H1 (cell line): ENCODE measurements around the gene MUC5AC. TPM values are rescaled to one million over a fixed set of nuclear protein-coding genes. Genes with fewer than 3 reads are reported as not detected.

Experiments used
- CTCF ChIA-PET: fragments of 300-600 bp; sonication (Branson Sonifier 250); formaldehyde crosslinking; loops from one replicate; lab custom pipeline; 2021; ENCODE audit not compliant: partially characterized antibody; lab: Charles Lee
- POLR2A ChIA-PET: fragments of 300-600 bp; sonication (Branson Sonifier 250); formaldehyde crosslinking; loops from one replicate; lab custom pipeline; 2021; ENCODE audit warnings: inconsistent platforms; ENCODE audit not compliant: partially characterized antibody; lab: Charles Lee
- DNase-seq, 2 experiments: peaks; one replicate each; pipeline versions ENCODE4 v3.0.0 to v3.0.0-alpha.2; 2010 to 2022; ENCODE audit warnings: low spot score in 2 of 2, low read depth in 1 of 2, mixed read lengths in 1 of 2
- FAIRE-seq: peaks from 2 replicates; lab custom pipeline; 2011; peaks lifted over from hg19 to GRCh38; lab: Jason Lieb, UNC
- H2AFZ ChIP-seq: 2 replicates; pipeline ENCODE4 v1.8.1; 2012; ENCODE audit warnings: low read length, inconsistent platforms
- H2AK5ac ChIP-seq: 2 replicates; pipeline ENCODE4 v1.6.1; 2013; ENCODE audit warnings: low read depth, low read length
- H2BK120ac ChIP-seq: replicated peaks from 2 replicates; pipeline ENCODE3; 2013; ENCODE audit warnings: low read depth, low read length, inconsistent platforms
- H2BK12ac ChIP-seq: 2 replicates; pipeline ENCODE4 v1.6.1; 2013; ENCODE audit warnings: low read depth, low read length
- H2BK15ac ChIP-seq: 2 replicates; pipeline ENCODE4 v1.6.1; 2013; ENCODE audit warnings: low read length
- H2BK20ac ChIP-seq: 2 replicates; pipeline ENCODE4 v1.6.1; 2013; ENCODE audit warnings: low read length
- H2BK5ac ChIP-seq: 2 replicates; pipeline ENCODE4 v1.6.1; 2013; ENCODE audit warnings: low read depth, low read length
- H3K14ac ChIP-seq: 2 replicates; pipeline ENCODE4 v1.6.1; 2013; ENCODE audit warnings: inconsistent platforms; ENCODE audit not compliant: insufficient read length
- H3K18ac ChIP-seq: 2 replicates; pipeline ENCODE4 v1.6.1; 2013; ENCODE audit warnings: low read length; ENCODE audit errors: extremely low read depth
- H3K23ac ChIP-seq: 2 replicates; pipeline ENCODE4 v1.6.1; 2013; ENCODE audit warnings: inconsistent platforms; ENCODE audit not compliant: insufficient read length
- H3K23me2 ChIP-seq: 2 replicates; pipeline ENCODE4 v1.6.1; 2013; ENCODE audit warnings: low read depth, low read length
- H3K27ac ChIP-seq: 2 replicates; pipeline ENCODE4 v1.6.1; 2011; ENCODE audit warnings: low read depth, low read length, inconsistent platforms
- H3K27me3 ChIP-seq, 4 experiments: replicated peaks in 1 of 4; 1 replicate in 1 of 4; 2 replicates in 3 of 4; pipeline versions ENCODE4 v1.6.1 to v1.8.1; 2011 to 2013; ENCODE audit warnings: low read length in 3 of 4, mild to moderate bottlenecking in 3 of 4, inconsistent platforms in 2 of 4, mixed read lengths in 2 of 4, moderate library complexity in 1 of 4; ENCODE audit not compliant: control insufficient read depth in 3 of 4, insufficient read depth in 3 of 4; ENCODE audit errors: extremely low read depth in 1 of 4
- H3K36me3 ChIP-seq, 4 experiments: 2 replicates each; pipeline versions ENCODE4 v1.6.1 to v1.8.1; 2011 to 2013; ENCODE audit warnings: mild to moderate bottlenecking in 4 of 4, low read length in 3 of 4, moderate library complexity in 2 of 4, control low read depth in 1 of 4, inconsistent platforms in 1 of 4; ENCODE audit not compliant: insufficient read depth in 4 of 4, control insufficient read depth in 2 of 4
- H3K4ac ChIP-seq: replicated peaks from 2 replicates; pipeline ENCODE3; 2013; ENCODE audit warnings: low read length, low read depth, mixed read lengths, inconsistent platforms; ENCODE audit not compliant: insufficient read length
- H3K4me1 ChIP-seq, 4 experiments: replicated peaks in 1 of 4; 1 replicate in 1 of 4; 2 replicates in 3 of 4; pipeline versions ENCODE4 v1.6.1 to v1.8.1; 2011 to 2013; ENCODE audit warnings: low read length in 3 of 4, inconsistent platforms in 2 of 4, mixed read lengths in 1 of 4; ENCODE audit not compliant: insufficient read depth in 4 of 4, control insufficient read depth in 3 of 4
- H3K4me2 ChIP-seq, 2 experiments: 2 replicates each; pipeline versions ENCODE4 v1.6.1 to v1.8.1; 2011 to 2013; ENCODE audit warnings: low read depth in 2 of 2, low read length in 2 of 2, control low read depth in 1 of 2, inconsistent platforms in 1 of 2, mild to moderate bottlenecking in 1 of 2; ENCODE audit not compliant: insufficient read depth in 1 of 2
- H3K4me3 ChIP-seq, 4 experiments: fragments of 200-600, 300-600 bp in 1 of 4; sonication (generic), shearing (Covaris generic), sonication (Bioruptor Twin) in 1 of 4; 2 replicates each; pipeline versions ENCODE4 v1.5.1 to v1.8.1; 2011 to 2016; ENCODE audit warnings: low read length in 4 of 4, low read depth in 3 of 4, control low read depth in 2 of 4, inconsistent platforms in 2 of 4, mild to moderate bottlenecking in 2 of 4, mixed read lengths in 1 of 4, moderate library complexity in 1 of 4; ENCODE audit not compliant: insufficient read depth in 2 of 4; ENCODE audit errors: extremely low read depth in 1 of 4
- H3K56ac ChIP-seq: replicated peaks from 2 replicates; pipeline ENCODE3; 2013; ENCODE audit warnings: low read depth, mild to moderate bottlenecking, mixed read lengths, low read length, inconsistent platforms; ENCODE audit not compliant: insufficient read length
- H3K79me1 ChIP-seq: 2 replicates; pipeline ENCODE4 v1.6.1; 2013; ENCODE audit warnings: low read depth, low read length, control low read depth
- H3K79me2 ChIP-seq, 2 experiments: 2 replicates each; pipeline versions ENCODE4 v1.6.1 to v1.8.1; 2012 to 2013; ENCODE audit warnings: low read length in 2 of 2, mild to moderate bottlenecking in 2 of 2, inconsistent platforms in 1 of 2; ENCODE audit not compliant: insufficient read depth in 2 of 2, control insufficient read depth in 1 of 2
- H3K9ac ChIP-seq, 4 experiments: replicated peaks in 1 of 4; 1 replicate in 1 of 4; 2 replicates in 3 of 4; pipeline versions ENCODE4 v1.6.1 to v1.8.1; 2011 to 2013; ENCODE audit warnings: low read depth in 3 of 4, low read length in 3 of 4, control low read depth in 2 of 4, mild to moderate bottlenecking in 2 of 4, moderate library complexity in 2 of 4, inconsistent platforms in 1 of 4; ENCODE audit errors: extremely low read depth in 1 of 4
- H3K9me3 ChIP-seq, 2 experiments: 2 replicates each; pipeline versions ENCODE4 v1.6.1 to v1.8.1; 2012 to 2013; ENCODE audit warnings: mild to moderate bottlenecking in 2 of 2, moderate library complexity in 2 of 2, control low read depth in 1 of 2, inconsistent platforms in 1 of 2, low read depth in 1 of 2, low read length in 1 of 2, mixed read lengths in 1 of 2; ENCODE audit not compliant: insufficient read depth in 2 of 2
- H4K20me1 ChIP-seq, 2 experiments: replicated peaks in 1 of 2; 2 replicates each; pipeline versions ENCODE3 to v1.8.1; 2011 to 2013; ENCODE audit warnings: inconsistent platforms in 2 of 2, low read length in 2 of 2, mild to moderate bottlenecking in 1 of 2; ENCODE audit not compliant: insufficient read depth in 2 of 2, control insufficient read depth in 1 of 2
- H4K5ac ChIP-seq: 2 replicates; pipeline ENCODE4 v1.6.1; 2013; ENCODE audit warnings: low read length, low read depth, mixed read lengths, inconsistent platforms; ENCODE audit not compliant: insufficient read length
- H4K8ac ChIP-seq: 2 replicates; pipeline ENCODE4 v1.8.0; 2013; ENCODE audit warnings: mild to moderate bottlenecking, moderate library complexity, low read length, inconsistent platforms; ENCODE audit not compliant: insufficient read depth; ENCODE audit errors: extremely low read depth
- H4K91ac ChIP-seq: replicated peaks from 2 replicates; pipeline ENCODE3; 2013; ENCODE audit warnings: low read length, mixed read lengths, inconsistent platforms; ENCODE audit not compliant: insufficient read length
- ASH2L ChIP-seq: fragments of 200-600, 300-600 bp; sonication (generic); IDR thresholded peaks from one replicate; pipeline ENCODE4 v1.7.1; 2017; ENCODE audit warnings: low read length
- CEBPB ChIP-seq: IDR thresholded peaks from 2 replicates; pipeline ENCODE4 v1.6.1; 2012; ENCODE audit warnings: low read depth, low read length
- CTBP2 ChIP-seq: IDR thresholded peaks from 2 replicates; pipeline ENCODE4 v1.7.0; 2011; ENCODE audit warnings: borderline replicate concordance, mild to moderate bottlenecking, moderate library complexity, mixed read lengths, low read length; ENCODE audit not compliant: insufficient read depth, insufficient read length
- E2F6 ChIP-seq: IDR thresholded peaks from 2 replicates; pipeline ENCODE4 v1.6.1; 2012; ENCODE audit warnings: inconsistent platforms
- GABPA ChIP-seq: IDR thresholded peaks from 2 replicates; pipeline ENCODE4 v1.6.1; 2011; ENCODE audit warnings: mild to moderate bottlenecking, low read length, moderate library complexity, borderline replicate concordance; ENCODE audit not compliant: insufficient read depth
- KDM5A ChIP-seq: fragments of 200-600 bp; IDR thresholded peaks from 2 replicates; pipeline ENCODE4 v1.7.1; 2012; ENCODE audit warnings: mild to moderate bottlenecking, low read length, inconsistent platforms, mixed read lengths
- RAD21 ChIP-seq, 2 experiments: IDR thresholded peaks in 1 of 2; conservative IDR thresholded peaks in 1 of 2; 2 replicates each; pipeline ENCODE4 v1.6.1; 2011; ENCODE audit warnings: low read depth in 2 of 2, low read length in 2 of 2, improper control_type of control experiment in 1 of 2, inconsistent platforms in 1 of 2, mild to moderate bottlenecking in 1 of 2, moderate library complexity in 1 of 2
- RXRA ChIP-seq: IDR thresholded peaks from 2 replicates; pipeline ENCODE4 v1.6.1; 2011; ENCODE audit warnings: low read depth, mild to moderate bottlenecking, low read length, moderate library complexity; ENCODE audit not compliant: insufficient read depth
- SIRT6 ChIP-seq: IDR thresholded peaks from one replicate; pipeline ENCODE4 v1.7.1; 2012; ENCODE audit warnings: low read length, inconsistent platforms
- SIX5 ChIP-seq: IDR thresholded peaks from 2 replicates; pipeline ENCODE4 v1.6.1; 2011; ENCODE audit warnings: mild to moderate bottlenecking, low read depth, low read length
- SP4 ChIP-seq: IDR thresholded peaks from 2 replicates; pipeline ENCODE4 v1.6.1; 2012; ENCODE audit warnings: low read length, inconsistent platforms
- TAF7 ChIP-seq: optimal IDR thresholded peaks from 2 replicates; pipeline ENCODE3; 2011; ENCODE audit warnings: low read depth, mild to moderate bottlenecking, inconsistent platforms, low read length, moderate library complexity, borderline replicate concordance
- TEAD4 ChIP-seq: IDR thresholded peaks from 2 replicates; pipeline ENCODE4 v1.6.1; 2012; ENCODE audit warnings: low read depth, low read length, inconsistent platforms, mixed read lengths
- ZNF274 ChIP-seq: IDR thresholded peaks from 2 replicates; pipeline ENCODE4 v1.7.0; 2012; ENCODE audit warnings: low read length, borderline replicate concordance; ENCODE audit errors: extremely low read depth
- WGBS, 2 experiments: shearing (Covaris generic) in 1 of 2; methylation state at CpG; one replicate each; pipeline versions ENCODE4 v1.1.6 to v1.1.7; 2013 to 2015; ENCODE audit warnings: low lambda C conversion rate in 2 of 2, mixed read lengths in 2 of 2, inconsistent platforms in 1 of 2, low coverage in 1 of 2, missing lambda C conversion rate in 1 of 2; ENCODE audit not compliant: insufficient replicate concordance in 2 of 2, insufficient coverage in 1 of 2, insufficient read length in 1 of 2; ENCODE audit errors: extremely low coverage in 1 of 2, missing lambda C conversion rate in 1 of 2; 5-methylcytosine and 5-hydroxymethylcytosine counted together
- polyA plus RNA-seq, 7 experiments: library from polyadenylated mRNA; depleted of rRNA in 3 of 7; stranded (reverse) in 5 of 7; unstranded in 2 of 7; fragments of >200 nt in 5 of 7; fragments of 200-250 nt in 2 of 7; gene quantifications; 1 replicate in 5 of 7; 2 replicates in 1 of 7; 4 replicates in 1 of 7; pipeline versions ENCODE4 v1.2.1 to v1.2.3, GENCODE V29; 2011 to 2013; ENCODE audit warnings: missing spikeins in 2 of 7, mixed read lengths in 2 of 7
- total RNA-seq: library from RNA; stranded (reverse); fragmentation: NEBNext Ultra II Directional; extraction: Animal tissue kit (Norgen Biotek cat#: 25700); gene quantifications from 2 replicates; pipeline ENCODE4 v1.2.1, GENCODE V29; 2021

MUC5AC gene
- total and polyA plus RNA-seq, 2 of the 8 experiments (the other 6 are each of a cell fraction or from before 2014, with no cell fraction given), result not detected

DNA sequence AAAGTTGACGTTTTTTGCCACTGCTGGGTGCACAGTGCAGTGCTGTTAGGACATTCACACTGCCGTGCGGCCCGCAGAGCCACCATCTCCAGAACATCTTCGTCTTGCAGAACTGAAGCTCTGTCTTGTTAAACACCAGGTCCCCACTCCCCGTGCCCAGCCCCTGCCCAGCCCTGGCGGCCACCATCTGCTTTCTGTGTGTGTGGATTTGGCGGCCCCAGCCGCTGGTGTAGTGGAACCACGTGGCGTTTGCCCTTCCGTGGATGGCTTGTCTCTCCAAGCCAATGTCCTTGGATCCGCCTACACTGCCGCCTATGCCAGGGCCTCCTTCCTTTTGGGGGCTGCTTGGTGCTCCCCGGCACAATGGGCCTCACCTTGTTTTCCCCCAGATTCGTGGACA, 8.2 kb upstream of the MUC5AC start:
- no peak overlapping the region for H2AFZ ChIP-seq
- H3K56ac ChIP-seq, result no peak overlapping the region
- no peak overlapping the region for H3K14ac ChIP-seq
- DNase-seq (no peak), FAIRE-seq (no peak)
- no peak overlapping the region for H3K4ac ChIP-seq
- H3K4me1 ChIP-seq, result no peaks in the 10 kb centered on the region; a peak in 2 of 7 replicates
- CTCF ChIA-PET, result no interaction called here
- H4K20me1 ChIP-seq, result peaks cover 0 to 2% of the 10 kb centered on the region in 2 experiments
- H2BK20ac ChIP-seq, result no peak overlapping the region
- no peak overlapping the region for H2AK5ac ChIP-seq
- H4K91ac ChIP-seq, result no peak overlapping the region
- no peak overlapping the region for H2BK15ac ChIP-seq
- H3K27me3 ChIP-seq, result no peaks in the 10 kb centered on the region
- no peak overlapping the region for H4K8ac ChIP-seq
- no peaks in the 10 kb centered on the region; the same call in 1 of the 2 replicates for H3K79me1 ChIP-seq
- no peak overlapping the region for H4K5ac ChIP-seq
- H2BK120ac ChIP-seq, result no peak overlapping the region
- TF ChIP-seq E2F6 (no peak), ZNF274 (no peak), CTBP2 (no peak), CEBPB (no peak), SIRT6 (no peak), SP4 (no peak), SIX5 (no peak), ASH2L (no peak), GABPA (no peak), RAD21 (IDR thresholded peaks at IDR 0.05 in 1 of 2, conservative IDR thresholded peaks at IDR 0.05 in 1 of 2; ENCODE audit: low read depth in 2 of 2, low read length in 2 of 2) (no peak), KDM5A (no peak), TEAD4 (no peak), TAF7 (no peak), RXRA (no peak)
- H3K4me3 ChIP-seq, result no peak overlapping the region
- H3K9me3 ChIP-seq, result peaks cover 7 to 15% of the 10 kb centered on the region in 2 experiments
- no peaks in the 10 kb centered on the region for H3K79me2 ChIP-seq
- 89% methylated on average over 15 of the region's 16 CpGs; no CpG with 5 or more reads in 1 of the 2 experiments for WGBS, 2 experiments
- no peak overlapping the region for H3K4me2 ChIP-seq
- H3K23me2 ChIP-seq, result peaks cover 12% of the 10 kb centered on the region
- H3K9ac ChIP-seq, result no peak overlapping the region
- no peak overlapping the region for H3K18ac ChIP-seq
- no peaks in the 10 kb centered on the region for H3K36me3 ChIP-seq
- H3K23ac ChIP-seq, result no peak overlapping the region
- POLR2A ChIA-PET, result no interaction called here
- no peak overlapping the region for H3K27ac ChIP-seq
- no peak overlapping the region for H2BK12ac ChIP-seq
- no peak overlapping the region for H2BK5ac ChIP-seq
